H1 (cell line): Measurements from ENCODE around the gene PTCRA. TPM values are rescaled to one million over a fixed set of nuclear protein-coding genes. Genes with fewer than 3 reads are reported as not detected.

Source experiments
- SIRT6 ChIP-seq: IDR thresholded peaks from one replicate; pipeline ENCODE4 v1.7.1; 2012; ENCODE audit warnings: low read length, inconsistent platforms
- polyA plus RNA-seq, 7 experiments: library from polyadenylated mRNA; depleted of rRNA in 3 of 7; stranded (reverse) in 5 of 7; unstranded in 2 of 7; fragments of >200 nt in 5 of 7; fragments of 200-250 nt in 2 of 7; gene quantifications; 1 replicate in 5 of 7; 2 replicates in 1 of 7; 4 replicates in 1 of 7; pipeline versions ENCODE4 v1.2.1 to v1.2.3, GENCODE V29; 2011 to 2013; ENCODE audit warnings: missing spikeins in 2 of 7, mixed read lengths in 2 of 7
- total RNA-seq: library from RNA; stranded (reverse); fragmentation: NEBNext Ultra II Directional; extraction: Animal tissue kit (Norgen Biotek cat#: 25700); gene quantifications from 2 replicates; pipeline ENCODE4 v1.2.1, GENCODE V29; 2021

PTCRA gene
- total and polyA plus RNA-seq, 2 of the 8 experiments (the other 6 are each of a cell fraction or from before 2014, with no cell fraction given), result not detected

- no peak for TF ChIP-seq SIRT6
- TF ChIP-seq, all 59 proteins: peak for 0
Measured at GRCh38 chr6:42967228-42967627, 51.4 kb downstream of the PTCRA start (continued).
